T-cell (primary cell): ENCODE measurements around the gene LMOD3. TPM values are rescaled to one million over a fixed set of nuclear protein-coding genes. Genes with fewer than 3 reads are reported as not detected.
A peak's percentile ranks its signal among the peaks of the same experiment; 100 is the strongest.

ENCODE experiments used
- ATAC-seq, 4 experiments: fragments of 200-7000 bp in 3 of 4; fragments of 150-1000 bp in 1 of 4; cut with Tn5 transposase; replicated peaks in 1 of 4; 1 replicate in 3 of 4; 2 replicates in 1 of 4; pipeline ENCODE4 v1.10.0; 2021; ENCODE audit warnings: moderate library complexity in 3 of 4, mild to moderate bottlenecking in 2 of 4, moderate number of reproducible peaks in 1 of 4
- CTCF ChIA-PET, 2 donors: fragments of 300-600 bp; sonication (Branson Sonifier 250); formaldehyde crosslinking; loops; one replicate each; lab custom pipeline; 2022; ENCODE audit warnings: antibody characterized with exemption in 2 of 2; lab: Charles Lee
- POLR2A ChIA-PET, 2 donors: fragments of 300-600 bp; sonication (Branson Sonifier 250); formaldehyde crosslinking; loops; one replicate each; lab custom pipeline; 2022; ENCODE audit warnings: antibody characterized with exemption in 2 of 2; lab: Charles Lee
- DNase-seq, 35 experiments: peaks; one replicate each; pipeline versions ENCODE4 v3.0.0 to v3.0.0-alpha.2; 2013 to 2023
- H3K27ac ChIP-seq: one replicate; pipeline ENCODE4 v1.5.1; 2013; ENCODE audit warnings: low read length
- H3K27me3 ChIP-seq, 2 experiments: replicated peaks in 1 of 2; 1 replicate in 1 of 2; 2 replicates in 1 of 2; pipeline versions ENCODE4 v1.6.1 to v1.7.0; 2013; ENCODE audit warnings: low read length in 1 of 2, mixed read lengths in 1 of 2; ENCODE audit not compliant: control insufficient read depth in 2 of 2, insufficient read depth in 2 of 2; ENCODE audit errors: extremely low read depth in 1 of 2
- H3K36me3 ChIP-seq, 2 donors: 1 replicate in 1 of 2; 2 replicates in 1 of 2; pipeline versions ENCODE4 v1.6.1 to v1.7.0; 2013; ENCODE audit warnings: low read length in 1 of 2; ENCODE audit not compliant: control insufficient read depth in 2 of 2, insufficient read depth in 1 of 2; ENCODE audit errors: extremely low read depth in 1 of 2
- H3K4me1 ChIP-seq, 2 experiments: 1 replicate in 1 of 2; 2 replicates in 1 of 2; pipeline versions ENCODE4 v1.6.1 to v1.7.0; 2013; ENCODE audit warnings: low read length in 2 of 2, mixed read lengths in 1 of 2; ENCODE audit not compliant: insufficient read depth in 2 of 2, control insufficient read depth in 1 of 2; ENCODE audit errors: extremely low read depth in 1 of 2
- H3K4me3 ChIP-seq, 2 donors: 1 replicate in 1 of 2; 2 replicates in 1 of 2; pipeline versions ENCODE4 v1.5.1 to v1.7.0; 2013; ENCODE audit warnings: mild to moderate bottlenecking in 2 of 2, low read length in 1 of 2, moderate library complexity in 1 of 2; ENCODE audit not compliant: control insufficient read depth in 1 of 2; ENCODE audit errors: extremely low read depth in 1 of 2
- H3K9me3 ChIP-seq: 2 replicates; pipeline ENCODE4 v1.7.0; 2013
- H3K27ac Mint-ChIP-seq, 2 donors: one replicate each; pipeline ENCODE4 v1.8.0; 2020 to 2021; ENCODE audit warnings: mild to moderate bottlenecking in 2 of 2, mixed read lengths in 2 of 2
- H3K27me3 Mint-ChIP-seq, 2 donors: one replicate each; pipeline ENCODE4 v1.8.0; 2021 to 2022; ENCODE audit warnings: mixed read lengths in 2 of 2
- H3K36me3 Mint-ChIP-seq: one replicate; pipeline ENCODE4 v1.8.0; 2021; ENCODE audit warnings: mixed read lengths
- H3K4me1 Mint-ChIP-seq, 3 donors: one replicate each; pipeline ENCODE4 v1.8.0; 2020 to 2022; ENCODE audit warnings: mixed read lengths in 3 of 3, mild to moderate bottlenecking in 1 of 3
- H3K4me3 Mint-ChIP-seq, 3 donors: one replicate each; pipeline ENCODE4 v1.8.0; 2020 to 2022; ENCODE audit warnings: mild to moderate bottlenecking in 3 of 3, mixed read lengths in 3 of 3, moderate library complexity in 3 of 3
- H3K9me3 Mint-ChIP-seq, 3 donors: one replicate each; pipeline ENCODE4 v1.8.0; 2020 to 2022; ENCODE audit warnings: mixed read lengths in 3 of 3
- WGBS: methylation state at CpG from one replicate; pipeline ENCODE4 v1.1.5; 2013; ENCODE audit warnings: missing lambda C conversion rate; ENCODE audit not compliant: insufficient coverage; 5-methylcytosine and 5-hydroxymethylcytosine counted together
- total RNA-seq, 35 experiments: library from RNA in 6 of 35; stranded (reverse) in 6 of 35; fragments of 120-200 nt in 1 of 35; gene quantifications; one replicate each; pipeline versions ENCODE4 v1.2.1 to v1.2.4 and lab custom pipeline; 2013 to 2026

LMOD3 gene
- total RNA-seq, 5 donors from 2014 or later (not counting 1 experiment from before 2014, with no cell fraction given) = not detected

DNA sequence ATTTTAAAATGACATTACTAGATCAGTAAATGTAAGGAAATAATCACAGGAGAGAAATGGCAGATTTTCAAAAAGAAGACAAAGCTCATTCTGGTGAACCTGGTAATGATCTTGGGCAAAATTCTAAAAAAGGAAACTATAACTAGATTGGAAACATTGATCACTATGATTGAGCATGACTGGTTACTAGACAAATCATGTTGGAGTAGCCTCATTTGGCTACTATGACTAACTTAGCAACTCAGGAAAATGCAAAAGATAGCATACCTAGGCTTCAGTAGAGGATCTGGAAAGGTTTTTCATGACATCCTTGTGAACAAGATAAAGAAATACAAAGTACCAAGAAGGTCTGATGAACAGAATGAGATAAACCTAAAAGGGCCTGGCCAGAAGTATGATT is 62.7 kb downstream of the LMOD3 start:
- POLR2A ChIA-PET = interaction anchor here (0.7 to 1.4 kb wide), 3 partner anchors 11 to 35 kb away, joined by 3 to 4 read pairs (median 3); no protein-coding TSS in a partner anchor
- Histone ChIP-seq H3K4me3 (no peak overlapping the region), H3K36me3 (peaks cover 4 to 48% of the 10 kb centered on the region in 2 donors), H3K27me3 (no peaks in the 10 kb centered on the region), H3K27ac (no peak overlapping the region), H3K9me3 (no peaks in the 10 kb centered on the region), H3K4me1 (peaks cover 16 to 24% of the 10 kb centered on the region in 2 experiments)
- Mint-ChIP-seq H3K4me1 (peaks cover 37 to 55% (median 47%) of the 10 kb centered on the region in 3 donors), H3K9me3 (no peaks in the 10 kb centered on the region), H3K4me3 (no peak overlapping the region), H3K36me3 (peaks cover 38% of the 10 kb centered on the region), H3K27ac (peak overlapping the region; percentile 80 to 86), H3K27me3 (no peaks in the 10 kb centered on the region)
- CTCF ChIA-PET = interaction anchor here (0.6 to 1.6 kb wide), 3 partner anchors 25 to 102 kb away, joined by 3 read pairs; partner anchors contain the start of gene ARL6IP5 (in 1 of the 2)
- DNase-seq (no peak), ATAC-seq (no peak)

DNA sequence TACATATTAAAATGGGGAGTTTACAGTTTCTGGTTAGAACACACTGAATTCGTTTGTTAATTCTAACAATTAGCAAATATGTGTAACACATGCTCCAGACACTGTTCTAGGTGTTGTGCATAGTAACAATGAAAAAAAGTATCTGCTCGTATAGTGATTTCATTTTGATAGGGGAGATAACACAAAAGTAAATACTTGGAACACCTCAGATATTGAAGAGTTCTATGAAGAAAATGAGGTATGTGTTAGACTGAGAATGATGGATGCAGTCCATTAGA is 63.5 kb downstream of the LMOD3 start:
- DNase-seq (no peak), ATAC-seq (peak in 1 of 4 experiments; percentile 16)
- Mint-ChIP-seq H3K9me3 (no peaks in the 10 kb centered on the region), H3K27me3 (no peaks in the 10 kb centered on the region), H3K4me3 (peak overlapping the region in 1 of 3 donors; percentile 18), H3K27ac (peak overlapping the region; percentile 80 to 86), H3K36me3 (peaks cover 38% of the 10 kb centered on the region), H3K4me1 (peaks cover 29 to 47% (median 39%) of the 10 kb centered on the region in 3 donors)
- WGBS = 43% methylated on average over 1 of the region's 2 CpGs
- Histone ChIP-seq H3K27ac (peak overlapping the region; percentile 77), H3K36me3 (peaks cover 4 to 50% of the 10 kb centered on the region in 2 donors), H3K4me3 (no peak overlapping the region), H3K27me3 (no peaks in the 10 kb centered on the region), H3K9me3 (no peaks in the 10 kb centered on the region), H3K4me1 (peaks cover 16 to 18% of the 10 kb centered on the region in 2 experiments)
- ChIA-PET CTCF (interaction anchor here (0.6 to 1.9 kb wide), 4 partner anchors 26 to 62 kb away, joined by 3 to 6 read pairs (median 5); partner anchors contain the start of gene ARL6IP5 (in 1 of the 2)), POLR2A (interaction anchor here (0.6 to 1.4 kb wide), 5 partner anchors 9 to 81 kb away, joined by 3 to 13 read pairs (median 3); partner anchors contain the start of gene EOGT (in 1 of the 2))

- peaks cover 16 to 18% of the 10 kb centered on the region in 2 experiments for H3K4me1 ChIP-seq
- peak overlapping the region; percentile 80 to 86 for H3K27ac Mint-ChIP-seq
- peaks cover 4 to 52% of the 10 kb centered on the region in 2 donors for H3K36me3 ChIP-seq
- WGBS = no CpG with 5 or more reads among the region's 3 CpGs
- no peaks in the 10 kb centered on the region for H3K9me3 ChIP-seq
- POLR2A ChIA-PET = interaction anchor here (0.6 to 1.4 kb wide), 7 partner anchors 10 to 82 kb away, joined by 3 to 13 read pairs (median 3); partner anchors contain the start of gene EOGT (in 1 of the 2)
- H3K27ac ChIP-seq = peak overlapping the region; percentile 77
- peaks cover 36% of the 10 kb centered on the region for H3K36me3 Mint-ChIP-seq
- H3K4me3 ChIP-seq = no peak overlapping the region
- no peaks in the 10 kb centered on the region for H3K27me3 ChIP-seq
- no peaks in the 10 kb centered on the region for H3K27me3 Mint-ChIP-seq
- DNase-seq (peak in 6 of 35 experiments; percentile 5 to 61 (median 18)), ATAC-seq (peak; percentile 96 to 99 (median 98))
- no peaks in the 10 kb centered on the region for H3K9me3 Mint-ChIP-seq
- CTCF ChIA-PET = interaction anchor here (1.5 to 1.9 kb wide), 3 partner anchors 27 to 63 kb away, joined by 4 to 6 read pairs (median 6); partner anchors contain the start of gene ARL6IP5 (in 1 of the 2)
- H3K4me1 Mint-ChIP-seq = peaks cover 24 to 42% (median 33%) of the 10 kb centered on the region in 3 donors
- peak overlapping the region in 2 of 3 donors; percentile 6 to 18 for H3K4me3 Mint-ChIP-seq
Measured at GRCh38 chr3:69058180-69058946, 64.0 kb downstream of the LMOD3 start.

Other genes starting within 250 kb of the LMOD3 start
- gene TAFA4, start 190.0 kb downstream of the LMOD3 start, total RNA-seq = not detected
- gene EOGT, start 108.9 kb downstream of the LMOD3 start, total RNA-seq = 10 to 100 TPM; 14.0 to 18.2 (median 15.5) TPM
- 10 to 100 TPM; 39.9 to 80.4 (median 46.1) TPM for gene TMF1, start 70.3 kb downstream of the LMOD3 start, total RNA-seq
- 10 to 100 TPM; 62.7 to 83.1 (median 73.2) TPM for gene UBA3, start 42.2 kb downstream of the LMOD3 start, total RNA-seq
- 100 to 1,000 TPM; 106 to 135 (median 127) TPM for gene ARL6IP5, start 37.7 kb downstream of the LMOD3 start, total RNA-seq